ENCODE data around the gene ARL17B.
"Not testable (repeated sequence)": the region's sequence is repeated elsewhere in the genome, so short reads cannot be mapped to it uniquely, and the experiment has no call there.

DNA sequence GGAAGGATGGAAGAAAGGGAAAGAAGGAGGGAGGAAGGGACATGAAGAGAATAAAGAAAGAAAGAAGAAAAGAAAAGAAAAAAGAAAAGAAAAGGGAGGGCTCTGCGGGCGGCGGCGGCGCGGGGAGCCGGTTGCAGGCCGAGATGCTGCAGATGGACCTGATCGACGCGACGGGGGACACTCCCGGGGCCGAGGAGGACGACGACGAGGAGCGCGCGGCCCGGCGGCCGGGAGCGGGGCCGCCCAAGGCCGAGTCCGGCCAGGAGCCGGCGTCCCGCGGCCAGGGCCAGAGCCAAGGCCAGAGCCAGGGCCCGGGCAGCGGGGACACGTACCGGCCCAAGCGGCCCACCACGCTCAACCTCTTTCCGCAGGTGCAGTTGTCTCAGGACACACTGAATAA is 118.1 kb downstream of the ARL17B start:
- TF ChIP-seq KAT7 (CRISPR knock-in tag; IDR thresholded peaks at IDR 0.05; ENCODE audit: borderline replicate concordance); SMAD4 (CRISPR knock-in tag; IDR thresholded peaks at IDR 0.05); FOXJ3 (CRISPR knock-in tag; IDR thresholded peaks at IDR 0.05; ENCODE audit: borderline replicate concordance); GABPB1 (CRISPR knock-in tag; IDR thresholded peaks at IDR 0.05); CTCF (IDR thresholded peaks at IDR 0.05); SP1 (CRISPR knock-in tag; conservative IDR thresholded peaks at IDR 0.05); ZBTB21 (CRISPR knock-in tag; IDR thresholded peaks at IDR 0.05; ENCODE audit: borderline replicate concordance): not testable (repeated sequence)

Measured in WTC11 (cell line).